Liver (tissue), 3 donors: ENCODE measurements around the gene ZYG11B.

Experiments
- CTCF ChIP-seq: fragments of 150-350 bp; IDR thresholded peaks from 2 replicates; pipeline ENCODE4 v1.5.1; 2017; ENCODE audit warnings: improper control_type of control experiment, low read depth, low read length; ENCODE audit not compliant: missing input control
- GABPA ChIP-seq, 2 donors: IDR thresholded peaks in 1 of 2; conservative IDR thresholded peaks in 1 of 2; 2 replicates each; pipeline ENCODE4 v1.6.1; 2016; ENCODE audit warnings: antibody characterized with exemption in 2 of 2, mild to moderate bottlenecking in 1 of 2, moderate library complexity in 1 of 2
- JUND ChIP-seq, 2 donors: IDR thresholded peaks; 2 replicates each; pipeline ENCODE4 v1.6.1; 2016; ENCODE audit warnings: antibody characterized with exemption in 2 of 2
- MAX ChIP-seq: IDR thresholded peaks from 2 replicates; pipeline ENCODE4 v1.6.1; 2016; ENCODE audit warnings: antibody characterized with exemption
- RAD21 ChIP-seq, 2 donors: IDR thresholded peaks; 2 replicates each; pipeline ENCODE4 v1.6.1; 2016; ENCODE audit warnings: antibody characterized with exemption in 2 of 2, mild to moderate bottlenecking in 2 of 2
- REST ChIP-seq: IDR thresholded peaks from 2 replicates; pipeline ENCODE4 v1.6.1; 2016; ENCODE audit warnings: antibody characterized with exemption, mild to moderate bottlenecking
- TAF1 ChIP-seq: conservative IDR thresholded peaks from 2 replicates; pipeline ENCODE4 v1.6.1; 2016; ENCODE audit warnings: antibody characterized with exemption, mild to moderate bottlenecking
- donor health status: healthy.
- donor health status: healthy.

GRCh38 chr1:52727114-52727586, 897 bp downstream of the ZYG11B start:
- TF ChIP-seq CTCF = no peak
- TF ChIP-seq GABPA (IDR thresholded peaks at IDR 0.05 in 1 of 2, conservative IDR thresholded peaks at IDR 0.05 in 1 of 2) = no peak
- TF ChIP-seq MAX = no peak
- TF ChIP-seq RAD21 (IDR thresholded peaks at IDR 0.05) = no peak
- no peak for TF ChIP-seq JUND (IDR thresholded peaks at IDR 0.05)
- no peak for TF ChIP-seq REST
- TF ChIP-seq TAF1 = no peak
